HG02798 (cell line): Measurements from ENCODE around the gene NCOA5.
A peak's percentile ranks its signal among the peaks of the same experiment; 100 is the strongest.

ENCODE experiments used
- ATAC-seq: cut with Tn5 transposase; IDR thresholded peaks from one replicate; pipeline ENCODE4 v1.9.1; 2021; ENCODE audit warnings: mild to moderate bottlenecking; ENCODE audit not compliant: unreplicated experiment, poor library complexity

Gene NCOA5

DNA sequence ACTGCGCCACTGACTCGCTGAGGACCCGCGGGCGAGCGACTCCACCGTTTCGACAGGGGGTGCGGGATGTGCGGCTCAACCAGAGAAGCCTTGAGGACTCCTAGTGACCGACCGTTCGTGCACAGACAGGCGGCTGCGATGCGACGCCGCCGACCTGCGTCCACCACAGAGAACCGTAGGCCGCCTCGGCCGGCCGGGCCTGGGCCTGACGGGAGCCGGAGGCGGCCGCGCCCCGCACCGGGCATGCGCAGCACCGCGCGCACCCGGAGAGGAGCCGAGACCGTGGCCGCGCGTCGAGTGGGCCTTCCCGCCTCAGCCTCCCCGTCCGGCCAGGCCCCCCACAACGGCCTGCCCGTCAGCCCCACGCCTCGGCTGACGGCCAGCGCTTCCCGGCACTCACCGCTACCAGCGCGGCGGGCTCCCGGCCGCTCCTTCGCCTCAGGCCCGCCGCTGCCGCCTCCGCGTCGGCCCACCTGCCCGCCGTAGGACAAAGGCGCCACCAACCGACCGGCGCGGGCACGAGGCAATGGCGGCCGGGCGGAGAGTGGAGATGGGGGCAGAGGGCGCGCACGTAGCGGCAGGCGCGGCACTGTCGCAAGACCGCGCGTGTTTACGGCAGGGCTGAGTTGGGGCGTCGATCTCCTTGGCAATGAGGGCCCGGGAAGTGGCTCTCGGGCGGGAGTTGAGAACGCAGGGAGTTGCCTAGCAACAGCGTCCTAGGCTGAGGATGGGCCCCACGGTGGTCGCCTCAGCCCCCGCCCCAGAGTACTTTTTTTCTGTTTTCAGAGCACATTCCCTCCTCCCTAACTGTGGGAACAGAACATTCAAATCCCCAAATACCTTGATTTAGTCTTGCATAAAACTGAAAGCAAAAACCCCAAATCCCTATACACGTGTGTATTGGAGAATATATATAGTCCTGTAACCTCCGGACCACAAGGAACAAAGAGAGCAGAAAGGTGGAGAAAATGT is at the start of gene NCOA5:
NCOA5 (minus strand) TSS at position 546 of the 972 bp plus-strand sequence. CDS start 10,538 bp downstream, outside the sequence.
- ATAC-seq, result peak; percentile 91

- ATAC-seq, result no peak
Measured at GRCh38 chr20:46139266-46139889, 49.6 kb upstream of the NCOA5 start.

DNA sequence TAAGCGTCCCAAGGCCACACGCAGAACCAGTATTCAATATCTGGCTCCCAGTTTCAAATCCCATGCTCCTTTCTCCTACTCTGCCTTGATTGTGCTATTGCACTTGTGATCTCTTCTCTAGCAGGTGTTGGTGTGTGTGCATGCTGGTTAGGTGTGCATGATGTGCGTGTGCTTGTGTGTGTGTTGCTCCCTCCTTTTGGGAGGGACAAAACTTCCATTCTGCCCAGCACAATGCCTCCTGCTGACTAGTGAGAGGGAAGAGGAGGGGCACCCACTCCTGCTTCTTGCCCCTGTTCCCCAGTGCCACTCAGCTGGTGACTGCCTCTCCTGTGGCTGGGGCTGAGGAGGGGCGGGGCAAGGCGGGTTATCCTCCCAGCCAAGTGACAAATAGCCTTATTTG is 48.1 kb upstream of the NCOA5 start:
- ATAC-seq, result no peak

- no peak for ATAC-seq
Measured at GRCh38 chr20:46135856-46136633, 46.3 kb upstream of the NCOA5 start.

- no peak for ATAC-seq
Measured at GRCh38 chr20:46134716-46135115, 45.0 kb upstream of the NCOA5 start.

- ATAC-seq, result no peak
Measured at GRCh38 chr20:46133886-46134654, 44.3 kb upstream of the NCOA5 start.

DNA sequence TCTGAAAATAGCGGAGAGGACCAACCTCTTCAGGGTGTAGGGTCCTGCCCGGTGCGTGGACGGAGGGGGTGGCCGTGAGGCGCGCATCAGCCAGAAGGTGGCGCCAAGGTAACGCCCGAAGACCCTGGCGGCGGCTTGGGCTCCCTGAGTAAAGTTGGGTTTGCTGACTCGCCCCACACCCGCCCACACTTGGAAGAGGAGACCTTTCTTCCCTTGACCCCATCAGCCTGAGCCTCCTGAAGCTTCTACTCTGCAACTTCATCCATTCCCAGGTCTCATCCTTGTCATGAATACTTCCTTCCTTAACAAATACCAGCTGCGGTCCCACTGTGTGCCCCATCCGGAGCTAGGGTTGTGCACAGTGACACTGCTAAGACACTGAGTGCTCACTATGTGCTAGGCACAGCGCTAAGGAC is 43.0 kb upstream of the NCOA5 start:
- ATAC-seq, result no peak

DNA sequence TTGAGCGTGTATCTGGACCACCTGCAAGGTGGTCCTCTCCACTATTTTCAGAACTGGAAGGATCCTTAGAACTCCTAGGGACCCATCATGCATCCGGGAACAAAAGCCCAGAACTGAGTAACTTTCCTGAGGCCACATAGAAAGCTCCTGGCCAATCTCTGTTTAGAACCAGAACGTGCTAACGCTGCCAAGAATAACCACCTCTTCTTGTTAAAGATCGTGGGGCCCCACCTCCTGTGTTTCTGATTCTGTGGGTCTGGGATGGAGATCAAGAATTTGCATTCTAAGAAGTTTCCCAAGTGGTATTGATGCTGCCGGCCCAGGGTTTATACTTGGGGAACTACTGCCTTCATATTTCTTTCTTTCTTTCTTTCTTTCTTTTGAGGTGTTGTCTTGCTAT is 41.6 kb upstream of the NCOA5 start:
- no peak for ATAC-seq

DNA sequence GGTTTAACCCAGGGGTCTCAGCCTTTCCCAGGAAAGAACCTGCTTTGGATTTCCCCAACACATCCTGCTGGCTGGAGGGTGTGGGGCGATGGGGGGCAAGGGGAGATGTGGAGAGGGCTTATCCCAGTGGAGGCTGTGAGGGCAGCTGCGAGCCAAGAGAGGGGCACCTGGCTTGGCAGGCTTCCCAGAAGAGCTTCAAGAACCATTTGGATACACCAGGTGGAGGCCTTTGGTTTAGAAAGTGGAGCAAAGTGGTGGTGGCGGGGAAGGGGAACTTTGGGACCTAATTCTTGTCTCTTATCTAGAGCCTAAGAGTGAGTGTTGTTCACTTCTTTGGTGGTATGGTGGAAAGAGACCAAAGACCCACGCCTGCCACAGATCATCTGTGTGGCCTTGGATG is 40.8 kb upstream of the NCOA5 start:
- no peak for ATAC-seq

- ATAC-seq, result no peak
Measured at GRCh38 chr20:46129955-46130481, 40.3 kb upstream of the NCOA5 start.

- ATAC-seq, result no peak
Measured at GRCh38 chr20:46128310-46129151, 38.8 kb upstream of the NCOA5 start.

DNA sequence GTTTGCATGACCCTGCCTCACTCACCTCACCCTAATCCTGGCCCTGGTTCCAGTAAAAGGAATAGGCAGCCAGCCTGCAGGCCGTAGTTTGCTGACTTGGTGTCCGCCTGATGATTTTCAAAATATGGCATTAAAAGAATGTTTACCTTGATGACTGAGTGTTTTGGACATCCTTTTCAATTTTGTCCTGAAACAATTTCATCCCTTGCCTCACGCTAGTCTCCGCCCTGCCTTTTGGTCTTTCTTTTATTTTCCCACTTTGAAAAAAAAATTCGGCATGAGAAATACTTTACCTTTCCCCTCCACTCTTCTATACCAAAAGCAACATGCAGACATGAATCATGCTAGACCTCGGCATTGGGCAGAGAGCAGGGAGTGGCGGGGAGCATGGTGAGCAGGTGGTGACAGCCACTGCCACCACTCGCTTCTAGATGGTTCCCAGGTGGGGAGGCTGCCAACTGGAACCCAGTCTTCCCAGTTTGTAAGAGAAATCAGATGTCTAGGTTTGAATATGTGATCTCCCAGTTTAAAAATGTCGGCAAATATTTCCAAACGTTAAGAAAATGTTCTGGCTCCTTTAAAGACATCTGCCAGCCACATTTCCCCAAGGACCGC is 37.7 kb upstream of the NCOA5 start:
- ATAC-seq, result no peak

GRCh38 chr20:46126440-46127056 is 36.8 kb upstream of the NCOA5 start:
- ATAC-seq, result no peak

DNA sequence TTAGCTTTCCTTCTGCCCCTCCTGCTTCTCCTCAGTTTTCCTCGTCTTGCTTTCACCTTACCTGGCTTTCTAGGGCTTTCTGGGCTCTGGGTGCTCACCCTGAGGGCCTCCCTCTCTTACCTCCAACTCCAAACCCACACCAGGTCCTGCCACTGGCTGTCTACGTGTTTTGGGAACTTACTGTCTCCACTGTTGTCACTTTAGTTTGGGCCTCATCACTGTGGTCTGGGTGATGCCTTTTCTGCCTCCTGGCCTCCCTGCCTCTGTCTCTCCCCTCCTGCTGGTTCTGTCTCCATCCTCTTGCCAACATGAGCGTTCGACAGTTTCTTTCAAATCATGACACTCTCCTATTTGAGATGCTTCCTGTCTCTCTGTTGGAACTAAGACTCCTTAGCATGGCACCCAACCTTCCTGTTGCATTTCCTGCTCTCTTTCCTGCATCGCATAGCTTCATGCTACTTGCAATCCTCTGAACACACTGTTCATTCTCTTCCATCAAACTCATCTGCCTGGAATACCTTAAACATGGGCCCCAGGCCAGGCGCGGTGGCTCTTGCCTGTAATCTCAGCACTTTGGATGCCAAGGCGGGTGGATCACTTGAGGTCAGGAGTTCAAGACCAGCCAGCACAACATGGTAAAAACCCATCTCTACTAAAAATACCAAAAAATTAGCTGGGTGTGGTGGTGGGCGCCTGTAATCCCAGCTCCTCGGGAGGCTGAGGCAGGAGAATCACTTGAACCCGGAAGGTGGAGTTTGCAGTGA is 33.9 kb upstream of the NCOA5 start:
- ATAC-seq, result no peak

DNA sequence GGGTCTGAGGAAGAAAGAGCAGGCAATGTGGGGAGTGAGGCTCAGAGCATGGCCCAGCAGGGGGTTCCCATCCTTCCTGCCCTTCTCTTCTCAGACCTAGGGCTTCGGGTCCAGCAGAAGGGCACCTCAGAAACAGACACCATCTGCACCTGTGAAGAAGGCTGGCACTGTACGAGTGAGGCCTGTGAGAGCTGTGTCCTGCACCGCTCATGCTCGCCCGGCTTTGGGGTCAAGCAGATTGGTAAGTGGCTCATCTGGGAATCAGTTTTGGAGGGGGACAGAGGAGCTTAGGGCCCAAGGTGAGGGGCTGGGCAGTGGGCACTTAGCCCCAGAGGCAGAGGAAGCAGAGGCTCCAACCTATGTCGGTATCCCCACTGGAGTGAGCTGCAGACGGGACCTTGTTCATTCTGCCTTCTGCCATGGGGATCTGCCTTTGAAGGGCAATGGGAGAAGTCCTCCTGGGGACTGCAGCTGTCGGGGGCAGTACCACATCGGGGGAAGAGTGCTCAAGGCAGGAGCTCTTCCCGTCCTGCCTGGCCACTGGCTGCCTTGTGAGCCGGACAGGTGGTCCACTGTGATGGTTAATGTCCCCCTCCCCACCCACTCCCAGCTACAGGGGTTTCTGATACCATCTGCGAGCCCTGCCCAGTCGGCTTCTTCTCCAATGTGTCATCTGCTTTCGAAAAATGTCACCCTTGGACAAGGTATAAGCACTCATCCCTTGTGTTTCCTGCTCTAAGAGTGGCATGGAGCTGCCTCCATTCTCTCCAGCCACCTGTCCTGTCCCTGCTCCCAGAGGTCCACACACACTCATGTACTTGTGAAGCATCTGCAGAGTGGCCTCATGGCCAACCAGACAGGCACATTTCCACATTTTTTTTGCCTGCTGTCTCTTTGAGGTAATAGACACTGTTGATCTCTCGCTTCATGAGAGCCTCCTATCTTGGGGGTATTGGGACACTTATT is 33.0 kb upstream of the NCOA5 start:
- no peak for ATAC-seq

DNA sequence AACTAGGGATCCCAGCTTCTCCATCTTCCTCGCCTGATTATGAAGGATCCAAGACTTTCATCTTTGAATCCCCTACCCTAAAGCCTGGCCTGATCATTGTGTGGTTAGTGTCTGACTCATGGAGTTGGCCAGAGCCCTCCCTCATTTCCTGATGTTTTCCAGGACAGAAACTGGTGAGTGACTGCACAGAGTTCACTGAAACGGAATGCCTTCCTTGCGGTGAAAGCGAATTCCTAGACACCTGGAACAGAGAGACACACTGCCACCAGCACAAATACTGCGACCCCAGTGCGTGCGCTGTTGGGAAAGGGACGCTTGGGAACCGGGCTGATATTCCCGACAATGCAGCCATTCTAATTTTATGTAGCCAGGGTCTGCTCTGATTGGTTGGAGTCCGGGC is 32.3 kb upstream of the NCOA5 start:
- ATAC-seq, result no peak
